Lower leg skin (tissue), 3 donors: ENCODE measurements around the gene CHD3.

Source experiments
- CTCF ChIP-seq, 3 donors: fragments of 450-650 bp; IDR thresholded peaks; one replicate each; pipeline ENCODE4 v1.5.1; 2016; ENCODE audit warnings: antibody characterized with exemption in 3 of 3, mild to moderate bottlenecking in 3 of 3, moderate library complexity in 2 of 3
- POLR2A ChIP-seq, 2 donors: fragments of 450-650 bp; IDR thresholded peaks; one replicate each; pipeline ENCODE4 v1.6.1; 2016 to 2017; ENCODE audit warnings: antibody characterized with exemption in 2 of 2, mild to moderate bottlenecking in 1 of 2, moderate library complexity in 1 of 2

DNA sequence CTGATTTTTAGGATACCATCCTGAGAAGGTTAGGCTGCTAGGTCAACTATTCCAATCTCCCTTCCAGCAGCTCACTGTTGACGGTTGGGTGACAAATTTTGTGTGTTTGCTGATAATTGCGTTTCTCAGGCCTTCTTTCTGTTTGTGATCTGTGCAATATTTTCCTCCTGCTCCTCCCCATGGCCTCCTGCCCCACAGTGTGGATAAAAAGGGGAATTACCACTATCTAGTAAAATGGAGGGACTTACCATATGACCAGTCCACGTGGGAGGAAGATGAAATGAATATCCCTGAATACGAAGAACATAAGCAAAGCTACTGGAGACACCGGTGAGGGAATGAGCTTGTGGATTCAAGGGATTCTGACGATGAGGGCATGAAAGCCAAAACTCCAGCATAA, 9.2 kb downstream of the CHD3 start:
- no peak for TF ChIP-seq POLR2A (IDR thresholded peaks at IDR 0.05)
- no peak for TF ChIP-seq CTCF (IDR thresholded peaks at IDR 0.05)
